Measurements from ENCODE around the gene VWC2L. TPM values are rescaled to one million over a fixed set of nuclear protein-coding genes. Genes with fewer than 3 reads are reported as not detected.

The VWC2L gene
- total and polyA plus RNA-seq, 2 of the 8 experiments (the other 6 are each of a cell fraction or from before 2014, with no cell fraction given) = not detected

DNA sequence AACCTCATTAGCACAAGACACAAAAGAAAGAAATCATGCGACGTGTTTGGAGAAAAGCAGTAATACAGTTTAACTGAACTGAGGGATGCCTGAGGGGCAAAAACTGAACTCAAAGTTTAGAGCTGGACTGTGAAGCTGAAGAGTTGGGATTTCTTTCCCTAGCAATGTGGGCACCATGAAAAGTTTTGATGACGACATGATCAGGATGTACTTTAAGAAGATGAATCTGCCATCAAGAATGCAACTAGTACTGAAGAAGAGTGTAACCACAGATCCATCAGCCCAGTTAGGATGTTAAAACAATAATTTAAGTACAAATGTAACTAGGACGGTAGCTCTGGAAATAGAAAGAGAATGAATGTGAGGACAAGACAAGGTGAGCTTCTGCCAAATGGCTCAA lies 196.2 kb downstream of the VWC2L start (continued):
- TF ChIP-seq TEAD4 (IDR thresholded peaks at IDR 0.05; ENCODE audit: low read depth, low read length) (no peak), EZH2 (IDR thresholded peaks at IDR 0.05; ENCODE audit: low read depth, low read length, severe bottlenecking) (no peak), TAF7 (optimal IDR thresholded peaks at IDR 0.05; ENCODE audit: borderline replicate concordance, low read depth, low read length) (no peak)

Measured in H1 (cell line).